ENCODE data around the gene ZMYND15. TPM values are rescaled to one million over a fixed set of nuclear protein-coding genes. Genes with fewer than 3 reads are reported as not detected.

ZMYND15 gene
- total and polyA plus RNA-seq, 2 of the 13 experiments (the other 11 are each of a cell fraction or from before 2014, with no cell fraction given), result 0.24 to 2.7 TPM

DNA sequence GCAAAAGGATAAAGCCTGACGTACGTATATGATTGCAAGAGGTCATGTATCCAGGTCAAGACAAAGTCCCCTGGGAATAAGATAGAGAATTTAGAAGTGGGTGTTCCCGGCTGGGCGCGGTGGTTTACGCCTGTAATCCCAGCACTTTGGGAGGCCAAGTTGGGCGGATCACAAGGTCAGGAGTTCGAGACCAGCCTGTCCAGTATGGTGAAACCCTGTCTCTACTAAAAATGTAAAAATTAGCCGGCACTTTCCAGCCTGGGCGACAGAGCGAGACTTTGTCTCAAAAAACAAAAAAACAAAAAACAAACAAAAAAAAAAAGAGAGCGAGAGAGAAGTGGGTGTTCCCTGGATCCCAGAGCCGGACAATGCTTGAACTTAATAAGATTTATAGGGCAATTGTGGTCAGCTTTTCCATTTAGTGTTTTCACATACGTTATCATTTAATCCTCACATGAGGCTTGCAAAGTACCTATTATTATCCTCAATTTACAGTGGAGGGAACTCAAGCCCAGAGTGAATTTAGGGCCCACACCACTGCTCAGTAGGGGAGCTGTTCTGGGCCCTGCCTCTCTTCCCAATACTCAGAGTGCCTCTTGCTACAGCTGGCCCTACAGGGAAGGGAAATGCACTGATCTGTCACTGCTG lies 48.6 kb downstream of the ZMYND15 start (continued):
- TF ChIP-seq ZNF34 (CRISPR knock-in tag; IDR thresholded peaks at IDR 0.05; ENCODE audit: borderline replicate concordance) (0 out of 2 replicates have a peak, but pooled peaks have one; percentile 19), BRCA1 (CRISPR knock-in tag; IDR thresholded peaks at IDR 0.05) (0 out of 2 replicates have a peak, but pooled peaks have one; percentile 39), ZNF644 (CRISPR knock-in tag; IDR thresholded peaks at IDR 0.05; ENCODE audit: low read depth) (no peak), ZBTB38 (CRISPR knock-in tag; IDR thresholded peaks at IDR 0.05) (no peak), FOXP1 (IDR thresholded peaks at IDR 0.05) (no peak), FOXP1 (CRISPR knock-in tag; IDR thresholded peaks at IDR 0.05) (no peak), ZNF782 (CRISPR knock-in tag; IDR thresholded peaks at IDR 0.05; ENCODE audit: borderline replicate concordance) (no peak), ZNF674 (CRISPR knock-in tag; IDR thresholded peaks at IDR 0.05; ENCODE audit: low read depth) (no peak), MYNN (CRISPR knock-in tag; IDR thresholded peaks at IDR 0.05; ENCODE audit: low read depth) (0 out of 2 replicates have a peak, but pooled peaks have one; percentile 7), TOPORS (CRISPR knock-in tag; IDR thresholded peaks at IDR 0.05) (no peak), ZFAT (CRISPR knock-in tag; conservative IDR thresholded peaks at IDR 0.05) (no peak), ZNF687 (CRISPR knock-in tag; IDR thresholded peaks at IDR 0.05) (no peak), KLF12 (CRISPR knock-in tag; IDR thresholded peaks at IDR 0.05; ENCODE audit: borderline replicate concordance) (no peak), SMARCE1 (IDR thresholded peaks at IDR 0.05; ENCODE audit: borderline replicate concordance) (no peak), RBM22 (optimal IDR thresholded peaks at IDR 0.05; ENCODE audit: low read length) (no peak), MYC (CRISPR knock-in tag; IDR thresholded peaks at IDR 0.05; ENCODE audit: borderline replicate concordance) (no peak), CHD4 (IDR thresholded peaks at IDR 0.05; ENCODE audit: borderline replicate concordance, low read length) (peak; percentile 93), NFATC3 (CRISPR knock-in tag; IDR thresholded peaks at IDR 0.05) (no peak), GTF2F1 (IDR thresholded peaks at IDR 0.05; ENCODE audit: low read length) (no peak), ZNF274 (CRISPR knock-in tag; IDR thresholded peaks at IDR 0.05) (no peak), MXD4 (CRISPR knock-in tag; IDR thresholded peaks at IDR 0.05) (no peak), DNMT1 (CRISPR knock-in tag; IDR thresholded peaks at IDR 0.05) (no peak), ZNF660 (CRISPR knock-in tag; IDR thresholded peaks at IDR 0.05; ENCODE audit: borderline replicate concordance, low read depth) (no peak), ZEB1 (IDR thresholded peaks at IDR 0.05; ENCODE audit: insufficient replicate concordance, low read depth) (peak; percentile 14), ZNF75D (CRISPR knock-in tag; IDR thresholded peaks at IDR 0.05; ENCODE audit: borderline replicate concordance) (no peak), JDP2 (CRISPR knock-in tag; IDR thresholded peaks at IDR 0.05; ENCODE audit: borderline replicate concordance) (no peak), ZNF839 (CRISPR knock-in tag; IDR thresholded peaks at IDR 0.05; ENCODE audit: borderline replicate concordance) (no peak)
- TF ChIP-seq, protein P1, sequence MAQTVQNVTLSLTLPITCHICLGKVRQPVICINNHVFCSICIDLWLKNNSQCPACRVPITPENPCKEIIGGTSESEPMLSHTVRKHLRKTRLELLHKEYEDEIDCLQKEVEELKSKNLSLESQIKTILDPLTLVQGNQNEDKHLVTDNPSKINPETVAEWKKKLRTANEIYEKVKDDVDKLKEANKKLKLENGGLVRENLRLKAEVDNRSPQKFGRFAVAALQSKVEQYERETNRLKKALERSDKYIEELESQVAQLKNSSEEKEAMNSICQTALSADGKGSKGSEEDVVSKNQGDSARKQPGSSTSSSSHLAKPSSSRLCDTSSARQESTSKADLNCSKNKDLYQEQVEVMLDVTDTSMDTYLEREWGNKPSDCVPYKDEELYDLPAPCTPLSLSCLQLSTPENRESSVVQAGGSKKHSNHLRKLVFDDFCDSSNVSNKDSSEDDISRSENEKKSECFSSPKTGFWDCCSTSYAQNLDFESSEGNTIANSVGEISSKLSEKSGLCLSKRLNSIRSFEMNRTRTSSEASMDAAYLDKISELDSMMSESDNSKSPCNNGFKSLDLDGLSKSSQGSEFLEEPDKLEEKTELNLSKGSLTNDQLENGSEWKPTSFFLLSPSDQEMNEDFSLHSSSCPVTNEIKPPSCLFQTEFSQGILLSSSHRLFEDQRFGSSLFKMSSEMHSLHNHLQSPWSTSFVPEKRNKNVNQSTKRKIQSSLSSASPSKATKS (CRISPR knock-in tag; IDR thresholded peaks at IDR 0.05), result no peak
